Liver (tissue), 3 donors: ENCODE results near the gene TSPAN31.
A peak's percentile ranks its signal among the peaks of the same experiment; 100 is the strongest.

Source experiments
- CTCF ChIP-seq: fragments of 150-350 bp; IDR thresholded peaks from 2 replicates; pipeline ENCODE4 v1.5.1; 2017; ENCODE audit warnings: improper control_type of control experiment, low read depth, low read length; ENCODE audit not compliant: missing input control
- EGR1 ChIP-seq, 2 donors: IDR thresholded peaks; 2 replicates each; pipeline ENCODE4 v1.6.1; 2016 to 2018; ENCODE audit warnings: antibody characterized with exemption in 2 of 2, low read depth in 2 of 2
- FOXA2 ChIP-seq: IDR thresholded peaks from 2 replicates; pipeline ENCODE4 v1.6.1; 2016; ENCODE audit warnings: antibody characterized with exemption
- GABPA ChIP-seq, 2 donors: IDR thresholded peaks in 1 of 2; conservative IDR thresholded peaks in 1 of 2; 2 replicates each; pipeline ENCODE4 v1.6.1; 2016; ENCODE audit warnings: antibody characterized with exemption in 2 of 2, mild to moderate bottlenecking in 1 of 2, moderate library complexity in 1 of 2
- JUND ChIP-seq, 2 donors: IDR thresholded peaks; 2 replicates each; pipeline ENCODE4 v1.6.1; 2016; ENCODE audit warnings: antibody characterized with exemption in 2 of 2
- MAX ChIP-seq: IDR thresholded peaks from 2 replicates; pipeline ENCODE4 v1.6.1; 2016; ENCODE audit warnings: antibody characterized with exemption
- RAD21 ChIP-seq, 2 donors: IDR thresholded peaks; 2 replicates each; pipeline ENCODE4 v1.6.1; 2016; ENCODE audit warnings: antibody characterized with exemption in 2 of 2, mild to moderate bottlenecking in 2 of 2
- REST ChIP-seq: IDR thresholded peaks from 2 replicates; pipeline ENCODE4 v1.6.1; 2016; ENCODE audit warnings: antibody characterized with exemption, mild to moderate bottlenecking
- RXRA ChIP-seq, 2 donors: IDR thresholded peaks; 2 replicates each; pipeline ENCODE4 v1.6.1; 2017 to 2018; ENCODE audit warnings: antibody characterized with exemption in 2 of 2, mild to moderate bottlenecking in 1 of 2
- SP1 ChIP-seq: IDR thresholded peaks from 2 replicates; pipeline ENCODE4 v1.6.1; 2018; ENCODE audit warnings: antibody characterized with exemption, mild to moderate bottlenecking
- TAF1 ChIP-seq: conservative IDR thresholded peaks from 2 replicates; pipeline ENCODE4 v1.6.1; 2016; ENCODE audit warnings: antibody characterized with exemption, mild to moderate bottlenecking
- YY1 ChIP-seq: IDR thresholded peaks from 2 replicates; pipeline ENCODE4 v1.6.1; 2016; ENCODE audit warnings: antibody characterized with exemption, mild to moderate bottlenecking
- ZBTB33 ChIP-seq: IDR thresholded peaks from 2 replicates; pipeline ENCODE4 v1.6.1; 2016; ENCODE audit warnings: antibody characterized with exemption
- donor health status: healthy.
- donor health status: healthy.

GRCh38 chr12:57744777-57745484 lies at the start of gene TSPAN31:
- TF ChIP-seq CTCF, result no peak
- TF ChIP-seq SP1, result peak; percentile 84
- TF ChIP-seq ZBTB33, result peak; percentile 38
- peak; percentile 48 for TF ChIP-seq YY1
- TF ChIP-seq RAD21 (IDR thresholded peaks at IDR 0.05), result no peak
- TF ChIP-seq EGR1 (IDR thresholded peaks at IDR 0.05; ENCODE audit: low read depth in 2 of 2), result no peak
- no peak for TF ChIP-seq RXRA (IDR thresholded peaks at IDR 0.05)
- peak; percentile 71 for TF ChIP-seq MAX
- peak; percentile 86 to 91 for TF ChIP-seq JUND (IDR thresholded peaks at IDR 0.05)
- TF ChIP-seq TAF1, result peak; percentile 84
- no peak for TF ChIP-seq FOXA2
- peak; percentile 38 for TF ChIP-seq REST
- TF ChIP-seq GABPA (IDR thresholded peaks at IDR 0.05 in 1 of 2, conservative IDR thresholded peaks at IDR 0.05 in 1 of 2), result peak; percentile 89 to 92
